Trophoblast cell (in vitro differentiated cells and primary cell): Measurements from ENCODE around the gene SPINT1.
A peak's percentile ranks its signal among the peaks of the same experiment; 100 is the strongest.

ENCODE experiments used
- DNase-seq, 2 donors: peaks; one replicate each; pipeline ENCODE4 v3.0.0-alpha.2; 2016
- H2AFZ ChIP-seq: 2 replicates; pipeline ENCODE4 v1.6.1; 2013; ENCODE audit warnings: low read length, moderate library complexity, mild to moderate bottlenecking; ENCODE audit not compliant: insufficient read depth, poor library complexity
- H2AK5ac ChIP-seq: 2 replicates; pipeline ENCODE4 v1.6.1; 2013; ENCODE audit warnings: mild to moderate bottlenecking, low read length
- H2BK120ac ChIP-seq: 2 replicates; pipeline ENCODE4 v1.6.1; 2013; ENCODE audit warnings: low read length, mild to moderate bottlenecking, moderate library complexity; ENCODE audit not compliant: insufficient read depth, poor library complexity
- H2BK12ac ChIP-seq: 2 replicates; pipeline ENCODE4 v1.6.1; 2013; ENCODE audit warnings: mild to moderate bottlenecking, low read length, moderate library complexity
- H2BK5ac ChIP-seq: 2 replicates; pipeline ENCODE4 v1.6.1; 2013; ENCODE audit warnings: low read length, low read depth, moderate library complexity, mild to moderate bottlenecking; ENCODE audit not compliant: poor library complexity
- H3K14ac ChIP-seq: 2 replicates; pipeline ENCODE4 v1.6.1; 2013; ENCODE audit warnings: mild to moderate bottlenecking, low read length
- H3K18ac ChIP-seq: 2 replicates; pipeline ENCODE4 v1.6.1; 2013; ENCODE audit warnings: mild to moderate bottlenecking, low read length
- H3K23ac ChIP-seq: 2 replicates; pipeline ENCODE4 v1.6.1; 2013; ENCODE audit warnings: low read length
- H3K27ac ChIP-seq: 2 replicates; pipeline ENCODE4 v1.5.1; 2013; ENCODE audit warnings: low read depth, mild to moderate bottlenecking, inconsistent platforms, low read length, moderate library complexity
- H3K27me3 ChIP-seq: 2 replicates; pipeline ENCODE4 v1.6.1; 2013; ENCODE audit warnings: inconsistent platforms, mild to moderate bottlenecking, low read length, moderate library complexity; ENCODE audit not compliant: insufficient read depth
- H3K36me3 ChIP-seq, 2 experiments: 1 replicate in 1 of 2; 2 replicates in 1 of 2; pipeline ENCODE4 v1.6.1; 2013; ENCODE audit warnings: low read length in 2 of 2, mild to moderate bottlenecking in 2 of 2, moderate library complexity in 1 of 2; ENCODE audit not compliant: insufficient read depth in 2 of 2, control insufficient read depth in 1 of 2
- H3K4ac ChIP-seq: 2 replicates; pipeline ENCODE4 v1.6.1; 2013; ENCODE audit warnings: low read depth, mild to moderate bottlenecking, low read length, moderate library complexity
- H3K4me1 ChIP-seq, 2 experiments: 1 replicate in 1 of 2; 2 replicates in 1 of 2; pipeline ENCODE4 v1.6.1; 2013; ENCODE audit warnings: low read length in 2 of 2, mild to moderate bottlenecking in 2 of 2, moderate library complexity in 1 of 2; ENCODE audit not compliant: insufficient read depth in 2 of 2, control insufficient read depth in 1 of 2
- H3K4me2 ChIP-seq: 2 replicates; pipeline ENCODE4 v1.6.1; 2013; ENCODE audit warnings: inconsistent platforms, mild to moderate bottlenecking, low read length, moderate library complexity
- H3K4me3 ChIP-seq: 2 replicates; pipeline ENCODE4 v1.5.1; 2013; ENCODE audit warnings: mild to moderate bottlenecking, low read depth, low read length, inconsistent platforms
- H3K79me1 ChIP-seq: one replicate; pipeline ENCODE4 v1.6.1; 2013; ENCODE audit warnings: low read length
- H3K79me2 ChIP-seq: 2 replicates; pipeline ENCODE4 v1.6.1; 2013; ENCODE audit warnings: low read length, mild to moderate bottlenecking; ENCODE audit not compliant: control insufficient read depth, insufficient read depth, poor library complexity
- H3K9ac ChIP-seq: 2 replicates; pipeline ENCODE4 v1.6.1; 2013; ENCODE audit warnings: mild to moderate bottlenecking, low read length
- H3K9me3 ChIP-seq: 2 replicates; pipeline ENCODE4 v1.6.1; 2013; ENCODE audit warnings: low read depth, mild to moderate bottlenecking, control low read depth, inconsistent platforms, low read length; ENCODE audit not compliant: insufficient read depth
- H4K12ac ChIP-seq: 2 replicates; pipeline ENCODE4 v1.6.1; 2013; ENCODE audit warnings: low read depth, mild to moderate bottlenecking, low read length, moderate library complexity
- H4K8ac ChIP-seq: 2 replicates; pipeline ENCODE4 v1.6.1; 2013; ENCODE audit warnings: low read depth, mild to moderate bottlenecking, low read length, moderate library complexity
- H4K91ac ChIP-seq: one replicate; pipeline ENCODE4 v1.6.1; 2013; ENCODE audit warnings: low read depth, mild to moderate bottlenecking, low read length, moderate library complexity
- WGBS: extraction: QIAGEN DNeasy Blood & Tissue Kit; methylation state at CpG from one replicate; pipeline ENCODE4 v1.1.7; 2013; ENCODE audit warnings: missing lambda C conversion rate; ENCODE audit not compliant: insufficient read length, insufficient coverage; ENCODE audit errors: extremely low coverage; 5-methylcytosine and 5-hydroxymethylcytosine counted together

The SPINT1 gene

GRCh38 chr15:40841741-40842140, 2.1 kb upstream of the SPINT1 start:
- H3K23ac ChIP-seq: no peak overlapping the region
- H2BK5ac ChIP-seq: no peak overlapping the region
- WGBS: no CpG with 5 or more reads among the region's 2 CpGs

GRCh38 chr15:40843261-40843884, 475 bp upstream of the SPINT1 start:
- peaks cover 30% of the 10 kb centered on the region for H3K79me1 ChIP-seq
- H4K12ac ChIP-seq: peak overlapping the region; percentile 67
- peak overlapping the region; percentile 93 for H4K91ac ChIP-seq
- peak overlapping the region; percentile 12 for H3K14ac ChIP-seq
- peak overlapping the region; percentile 49 for H3K9ac ChIP-seq
- peak overlapping the region; percentile 70 for H4K8ac ChIP-seq
- peaks cover 20 to 27% of the 10 kb centered on the region in 2 experiments for H3K4me1 ChIP-seq
- WGBS: no CpG with 5 or more reads among the region's 34 CpGs
- no peak overlapping the region for H2AK5ac ChIP-seq
- H3K9me3 ChIP-seq: no peaks in the 10 kb centered on the region
- peak overlapping the region; percentile 95 for H2AFZ ChIP-seq
- DNase-seq: no peak
- H3K27me3 ChIP-seq: no peaks in the 10 kb centered on the region
- peak overlapping the region; percentile 84 for H3K27ac ChIP-seq
- H3K4me3 ChIP-seq: peak overlapping the region; percentile 90
- peak overlapping the region; percentile 11 for H3K4ac ChIP-seq
- H2BK12ac ChIP-seq: no peak overlapping the region
- peaks cover 18% of the 10 kb centered on the region for H3K79me2 ChIP-seq
- H3K36me3 ChIP-seq: peaks cover 2 to 4% of the 10 kb centered on the region in 2 experiments
- H2BK120ac ChIP-seq: peak overlapping the region; percentile 3
- H3K23ac ChIP-seq: no peak overlapping the region
- peak overlapping the region; percentile 84 for H3K4me2 ChIP-seq
- H3K18ac ChIP-seq: peak overlapping the region; percentile 41
- no peak overlapping the region for H2BK5ac ChIP-seq

More at GRCh38 chr15:40841741-40842140, 2.1 kb upstream of the SPINT1 start:
- H3K4me1 ChIP-seq: peaks cover 11 to 15% of the 10 kb centered on the region in 2 experiments
- no peak for DNase-seq
- no peak overlapping the region for H3K4ac ChIP-seq
- peaks cover 15% of the 10 kb centered on the region for H3K79me2 ChIP-seq
- H3K79me1 ChIP-seq: peaks cover 25% of the 10 kb centered on the region
- no peak overlapping the region for H4K91ac ChIP-seq
- H3K27ac ChIP-seq: no peak overlapping the region
- H2BK120ac ChIP-seq: no peak overlapping the region
- no peak overlapping the region for H2AFZ ChIP-seq
- H3K9ac ChIP-seq: no peak overlapping the region
- H4K8ac ChIP-seq: no peak overlapping the region
- no peak overlapping the region for H2BK12ac ChIP-seq
- H2AK5ac ChIP-seq: no peak overlapping the region
- H3K4me2 ChIP-seq: no peak overlapping the region
- no peaks in the 10 kb centered on the region for H3K27me3 ChIP-seq
- H3K14ac ChIP-seq: no peak overlapping the region
- H3K4me3 ChIP-seq: no peak overlapping the region
- peaks cover 0 to 1% of the 10 kb centered on the region in 2 experiments for H3K36me3 ChIP-seq
- H4K12ac ChIP-seq: no peak overlapping the region
- H3K18ac ChIP-seq: no peak overlapping the region
- no peaks in the 10 kb centered on the region for H3K9me3 ChIP-seq

GRCh38 chr15:40844696-40845030, 815 bp downstream of the SPINT1 start:
- Histone ChIP-seq H3K27ac (peak overlapping the region; percentile 84), H3K4me3 (peak overlapping the region; percentile 90), H3K4me1 (peaks cover 20 to 27% of the 10 kb centered on the region in 2 experiments), H3K79me2 (peaks cover 18% of the 10 kb centered on the region), H3K4me2 (peak overlapping the region; percentile 84), H4K12ac (peak overlapping the region; percentile 22), H3K4ac (peak overlapping the region; percentile 66), H3K36me3 (peaks cover 2 to 6% of the 10 kb centered on the region in 2 experiments), H2BK5ac (peak overlapping the region; percentile 56), H2AFZ (peak overlapping the region; percentile 95), H3K23ac (no peak overlapping the region), H3K27me3 (no peaks in the 10 kb centered on the region), H3K9ac (peak overlapping the region; percentile 25), H3K18ac (peak overlapping the region; percentile 96), H2BK120ac (peak overlapping the region; percentile 91), H3K79me1 (peaks cover 30% of the 10 kb centered on the region), H4K8ac (peak overlapping the region; percentile 97), H3K14ac (peak overlapping the region; percentile 73), H4K91ac (peak overlapping the region; percentile 93), H2BK12ac (peak overlapping the region; percentile 58), H3K9me3 (no peaks in the 10 kb centered on the region), H2AK5ac (peak overlapping the region; percentile 19)
- WGBS: no CpG with 5 or more reads among the region's 28 CpGs
- DNase-seq: peak in 1 of 2 donors; percentile 35

GRCh38 chr15:40845036-40845435, 1.2 kb downstream of the SPINT1 start:
- Histone ChIP-seq H2AFZ (no peak overlapping the region), H2BK5ac (peak overlapping the region; percentile 56), H2BK12ac (peak overlapping the region; percentile 58), H3K23ac (no peak overlapping the region), H3K36me3 (peaks cover 4 to 6% of the 10 kb centered on the region in 2 experiments), H3K79me1 (peaks cover 30% of the 10 kb centered on the region), H3K9me3 (no peaks in the 10 kb centered on the region), H3K79me2 (peaks cover 18% of the 10 kb centered on the region), H4K8ac (peak overlapping the region; percentile 97), H3K18ac (peak overlapping the region; percentile 96), H4K12ac (peak overlapping the region; percentile 22), H3K14ac (peak overlapping the region; percentile 73), H2AK5ac (no peak overlapping the region), H2BK120ac (peak overlapping the region; percentile 91), H3K4me3 (peak overlapping the region; percentile 90), H3K4me2 (peak overlapping the region; percentile 84), H3K4ac (peak overlapping the region; percentile 66), H3K9ac (peak overlapping the region; percentile 25), H3K27me3 (no peaks in the 10 kb centered on the region), H3K4me1 (peaks cover 20 to 27% of the 10 kb centered on the region in 2 experiments), H4K91ac (peak overlapping the region; percentile 93), H3K27ac (peak overlapping the region; percentile 86)
- no CpG with 5 or more reads among the region's 12 CpGs for WGBS
- DNase-seq: peak; percentile 57 to 59
